Measurements from ENCODE around the gene HMGN5.

GRCh38 chrX:81215685-81216084 is 14.0 kb upstream of the HMGN5 start:
- TF ChIP-seq, protein P1, sequence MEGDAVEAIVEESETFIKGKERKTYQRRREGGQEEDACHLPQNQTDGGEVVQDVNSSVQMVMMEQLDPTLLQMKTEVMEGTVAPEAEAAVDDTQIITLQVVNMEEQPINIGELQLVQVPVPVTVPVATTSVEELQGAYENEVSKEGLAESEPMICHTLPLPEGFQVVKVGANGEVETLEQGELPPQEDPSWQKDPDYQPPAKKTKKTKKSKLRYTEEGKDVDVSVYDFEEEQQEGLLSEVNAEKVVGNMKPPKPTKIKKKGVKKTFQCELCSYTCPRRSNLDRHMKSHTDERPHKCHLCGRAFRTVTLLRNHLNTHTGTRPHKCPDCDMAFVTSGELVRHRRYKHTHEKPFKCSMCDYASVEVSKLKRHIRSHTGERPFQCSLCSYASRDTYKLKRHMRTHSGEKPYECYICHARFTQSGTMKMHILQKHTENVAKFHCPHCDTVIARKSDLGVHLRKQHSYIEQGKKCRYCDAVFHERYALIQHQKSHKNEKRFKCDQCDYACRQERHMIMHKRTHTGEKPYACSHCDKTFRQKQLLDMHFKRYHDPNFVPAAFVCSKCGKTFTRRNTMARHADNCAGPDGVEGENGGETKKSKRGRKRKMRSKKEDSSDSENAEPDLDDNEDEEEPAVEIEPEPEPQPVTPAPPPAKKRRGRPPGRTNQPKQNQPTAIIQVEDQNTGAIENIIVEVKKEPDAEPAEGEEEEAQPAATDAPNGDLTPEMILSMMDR (conservative IDR thresholded peaks at IDR 0.05) = no peak
- no peak for TF ChIP-seq EZH2 (IDR thresholded peaks at IDR 0.05; ENCODE audit: low read depth)
